GM21723 (cell line): Measurements from ENCODE around the gene TSPAN14.
"Not testable (repeated sequence)": the region's sequence is repeated elsewhere in the genome, so short reads cannot be mapped to it uniquely, and the experiment has no call there.

Source experiments
- ATAC-seq: cut with Tn5 transposase; IDR thresholded peaks from one replicate; pipeline ENCODE4 v1.9.1; 2021; ENCODE audit warnings: mild to moderate bottlenecking, moderate library complexity; ENCODE audit not compliant: unreplicated experiment

TSPAN14 gene

GRCh38 chr10:80453842-80454512 is at the start of gene TSPAN14:
TSS of gene TSPAN14 (plus strand) at chr10:80454310. CDS start at chr10:80489234, 34,924 bp downstream.
- ATAC-seq = peak; percentile 65

DNA sequence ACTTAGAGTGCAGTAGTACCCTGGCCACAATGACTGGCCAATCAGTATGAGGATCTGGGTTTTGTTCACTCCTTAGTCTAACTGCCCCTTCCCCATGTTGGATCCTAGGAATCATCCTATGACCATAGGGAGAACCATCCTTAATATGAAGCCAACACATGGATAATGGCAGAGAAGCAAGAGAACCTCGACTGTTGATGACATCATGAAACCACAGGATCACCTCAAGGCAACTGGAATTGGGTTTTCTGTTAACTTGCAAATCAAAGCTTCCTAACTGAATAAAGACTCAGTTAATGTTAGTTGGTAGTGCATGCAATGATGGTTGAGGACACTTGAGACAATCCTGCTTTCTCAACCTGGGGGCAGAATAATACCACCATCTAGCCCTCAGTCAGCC is 49.1 kb upstream of the TSPAN14 start:
- ATAC-seq = no peak

- no peak for ATAC-seq
These were observed 48.5 kb upstream of the TSPAN14 start for GRCh38 chr10:80405626-80406025.

- no peak for ATAC-seq
These were observed 47.9 kb upstream of the TSPAN14 start for GRCh38 chr10:80406204-80406603.

DNA sequence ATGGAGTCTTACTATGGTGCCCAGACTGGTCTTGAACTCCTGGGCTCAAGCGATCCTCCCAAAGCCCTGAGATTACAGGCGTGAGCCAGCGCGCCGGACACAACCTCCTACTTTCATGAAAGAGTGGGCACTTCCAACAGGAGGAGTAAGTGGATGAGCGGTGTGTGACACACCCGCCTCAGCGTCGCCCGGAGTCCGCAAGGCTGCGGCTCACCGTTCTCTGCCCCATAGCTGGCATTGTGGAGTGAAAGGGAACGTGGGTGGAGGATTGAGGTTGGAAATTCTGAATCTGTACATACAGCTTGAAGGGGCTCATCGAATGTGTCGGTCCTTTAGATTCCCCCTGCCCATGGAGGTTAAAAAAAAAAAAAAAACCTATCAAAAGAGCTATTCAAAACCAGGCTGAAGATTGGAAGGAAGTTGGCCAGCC is 46.3 kb upstream of the TSPAN14 start:
- ATAC-seq = peak; percentile 29

DNA sequence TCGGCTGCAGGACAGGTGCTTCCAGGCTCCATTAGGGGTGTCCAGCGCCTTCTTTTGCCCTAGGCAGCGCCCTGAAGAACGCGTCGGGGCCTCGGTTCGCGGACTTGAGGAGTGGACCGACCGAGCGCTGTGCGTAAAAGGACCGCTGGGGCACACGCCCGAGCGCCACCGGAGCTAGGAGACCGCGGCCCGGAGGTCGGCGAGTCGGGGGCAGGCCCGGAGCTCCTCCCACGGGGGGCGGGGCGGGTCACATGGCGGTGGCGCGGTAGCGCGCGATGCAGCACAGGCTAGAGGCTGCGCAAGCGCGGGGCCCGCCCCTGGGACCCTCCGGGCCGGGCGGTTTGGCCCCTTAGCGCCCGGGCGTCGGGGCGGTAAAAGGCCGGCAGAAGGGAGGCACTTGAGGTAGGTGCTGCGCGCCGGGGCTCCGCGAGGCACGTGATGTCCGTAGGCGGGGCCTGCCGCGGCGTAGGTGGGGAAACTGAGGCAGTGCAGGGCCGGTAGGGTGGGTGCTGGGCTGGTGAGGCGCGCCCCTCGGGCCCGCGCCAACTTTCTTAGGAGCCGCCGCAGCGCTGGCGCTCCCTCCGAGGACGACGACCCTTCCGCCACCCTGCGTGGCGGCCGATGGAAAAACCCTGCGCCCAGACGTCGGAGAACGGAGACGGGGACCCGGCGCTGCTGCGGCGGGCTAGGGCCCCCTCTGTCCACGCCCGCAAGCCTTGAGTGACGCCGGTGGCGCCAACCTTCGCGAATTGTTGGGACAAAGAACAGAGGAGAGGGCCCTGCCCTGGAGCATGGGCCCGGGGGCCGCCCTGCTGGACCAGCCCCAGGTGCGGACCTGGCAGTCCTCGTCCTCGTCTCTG is 45.6 kb upstream of the TSPAN14 start, which contains the start of gene PRXL2A:
Gene PRXL2A (plus strand): TSS at position 310 of the 860 bp plus-strand sequence. CDS start 11,917 bp downstream, outside the sequence.
- peak; percentile 97 for ATAC-seq

GRCh38 chr10:80409121-80409520 is 45.0 kb upstream of the TSPAN14 start:
- ATAC-seq = no peak

DNA sequence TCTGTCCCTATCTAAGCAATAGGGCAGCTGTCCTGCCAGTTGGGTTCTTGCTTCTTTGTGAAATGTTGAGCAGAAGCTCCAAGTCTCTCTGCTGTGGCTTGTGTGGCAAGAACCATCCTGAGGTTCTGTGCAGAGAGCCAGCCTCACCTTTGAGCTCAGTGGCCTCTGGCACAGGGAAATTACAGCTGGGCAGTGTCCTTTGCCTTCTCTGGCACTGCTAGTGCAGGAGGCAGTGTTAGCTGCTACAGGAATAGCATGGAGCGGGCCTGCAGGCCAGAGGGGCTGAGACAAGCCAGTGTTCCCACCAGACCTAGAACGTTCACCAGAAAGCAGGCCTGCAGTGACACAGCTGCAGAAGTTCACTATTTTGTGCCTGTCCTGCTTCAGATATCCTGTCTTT is 44.0 kb upstream of the TSPAN14 start:
- no peak for ATAC-seq

DNA sequence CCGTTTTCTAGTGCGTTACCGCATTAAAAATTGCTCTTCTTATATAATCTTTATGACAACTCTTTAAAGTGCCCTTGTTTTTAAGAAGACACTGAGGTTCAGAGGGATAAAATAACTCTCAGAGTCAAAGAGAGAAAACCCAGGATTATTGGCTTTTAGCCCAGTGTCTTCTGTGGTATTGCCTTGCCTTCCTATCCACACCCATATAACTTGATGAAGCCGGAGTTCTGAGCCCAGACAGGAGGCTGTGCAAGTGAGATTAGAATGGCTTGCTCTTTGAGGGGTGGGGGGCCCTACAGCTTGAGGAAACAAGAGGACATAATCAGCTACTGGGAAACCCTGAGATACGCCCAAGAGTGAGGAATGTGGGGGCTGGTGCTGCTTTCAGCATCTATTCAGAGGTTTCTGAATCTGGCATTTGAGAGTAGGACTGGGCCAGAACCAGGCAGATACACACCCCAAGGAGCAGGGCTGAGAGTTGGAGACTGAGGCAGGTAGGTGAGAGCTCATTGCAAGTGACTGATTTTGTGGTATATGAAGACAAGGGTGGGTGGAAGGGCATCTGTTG is 43.4 kb upstream of the TSPAN14 start:
- ATAC-seq = no peak

DNA sequence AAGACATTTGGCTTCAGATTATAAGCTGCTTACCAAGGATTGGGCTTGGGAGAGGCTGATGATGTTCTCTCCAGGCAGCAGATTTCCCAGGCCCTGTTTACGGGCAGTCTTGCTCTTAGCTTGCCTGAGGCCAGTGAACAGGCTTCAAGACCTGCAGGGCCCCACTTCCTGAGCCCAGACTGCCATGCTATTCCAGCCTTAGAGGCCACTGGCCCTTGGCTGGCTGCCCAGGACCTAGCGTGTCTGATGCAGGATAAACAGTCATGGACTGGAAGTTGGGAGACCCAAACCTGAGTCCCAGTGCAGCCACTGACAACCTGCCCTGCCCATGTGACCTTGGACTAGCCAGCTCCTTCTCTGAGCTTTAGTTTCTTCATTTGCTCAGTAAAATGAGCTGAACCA is 42.8 kb upstream of the TSPAN14 start:
- no peak for ATAC-seq

GRCh38 chr10:80411681-80412220 is 42.4 kb upstream of the TSPAN14 start:
- no peak for ATAC-seq

- ATAC-seq = no peak
These were observed 41.6 kb upstream of the TSPAN14 start for GRCh38 chr10:80412486-80412885.

GRCh38 chr10:80413271-80413996 is 40.7 kb upstream of the TSPAN14 start:
- ATAC-seq = no peak

DNA sequence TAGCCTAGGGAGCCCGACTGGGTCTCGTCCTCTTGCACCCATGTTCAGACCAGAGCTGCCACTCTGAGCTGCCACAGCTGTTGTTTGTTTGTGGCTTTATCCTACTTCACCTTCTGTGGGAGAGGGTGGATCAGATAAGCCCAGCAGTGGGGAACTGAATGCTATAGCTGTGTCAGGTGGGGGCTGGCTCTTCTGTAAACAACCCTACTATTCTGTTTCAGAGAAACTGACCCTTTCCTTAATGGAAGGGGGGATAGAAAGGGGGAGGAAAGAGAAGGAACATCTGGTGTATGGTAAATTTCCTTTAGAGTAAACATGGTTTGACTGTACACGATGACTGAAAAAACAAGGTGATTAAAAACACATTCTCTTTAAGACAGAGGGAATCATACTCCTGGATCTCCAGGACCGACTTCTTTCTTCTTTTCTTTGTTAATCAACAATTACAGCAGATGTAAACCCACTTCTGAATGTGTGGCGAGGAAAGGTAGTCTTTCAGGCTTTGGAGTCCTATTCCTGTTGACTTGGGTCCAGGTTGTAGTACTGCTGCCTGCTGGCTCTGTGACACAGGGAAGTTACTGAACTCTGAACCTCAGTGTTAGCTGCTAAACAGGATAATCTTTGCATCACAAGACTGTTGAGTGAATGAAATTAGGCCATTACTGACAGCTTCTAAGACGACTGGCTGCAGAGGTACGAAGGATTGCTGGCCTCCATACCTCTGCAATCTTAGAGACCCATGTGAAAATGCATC is 39.8 kb upstream of the TSPAN14 start:
- ATAC-seq = no peak

DNA sequence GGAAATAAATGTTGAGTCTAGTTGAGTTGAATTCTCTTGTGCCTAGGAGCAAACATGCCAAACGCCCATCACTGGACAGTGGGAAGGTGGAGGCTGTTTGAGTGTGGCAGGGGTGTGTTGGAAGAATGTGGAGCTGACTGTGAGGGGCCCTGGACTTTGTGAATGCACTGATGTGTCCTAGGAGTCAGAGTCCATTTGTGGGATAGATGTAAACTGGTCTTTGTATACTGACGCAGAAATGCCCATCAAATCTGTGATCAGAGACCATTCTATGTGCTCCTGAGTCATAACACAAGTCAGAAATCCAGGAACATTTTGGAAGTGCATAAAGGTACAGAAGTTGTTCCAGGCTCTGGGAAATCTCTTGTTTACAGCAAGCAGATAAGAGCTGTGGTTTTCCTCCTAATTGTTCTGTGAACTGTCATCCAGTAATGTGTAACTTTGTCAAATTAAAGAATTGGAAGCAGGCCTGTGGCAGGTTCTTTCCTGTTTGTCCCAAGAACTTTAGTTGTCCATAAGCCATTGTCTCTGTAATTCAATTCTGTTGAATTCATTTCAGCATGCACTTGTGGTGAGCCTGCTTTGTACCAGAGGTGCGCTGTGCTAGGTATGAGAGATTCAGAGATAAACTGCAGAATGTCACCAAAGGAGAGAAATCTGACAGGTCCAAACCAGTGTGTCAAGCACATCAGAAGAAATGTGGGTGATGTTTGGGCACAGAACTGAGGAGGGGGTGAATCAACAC is 38.2 kb upstream of the TSPAN14 start:
- no peak for ATAC-seq

DNA sequence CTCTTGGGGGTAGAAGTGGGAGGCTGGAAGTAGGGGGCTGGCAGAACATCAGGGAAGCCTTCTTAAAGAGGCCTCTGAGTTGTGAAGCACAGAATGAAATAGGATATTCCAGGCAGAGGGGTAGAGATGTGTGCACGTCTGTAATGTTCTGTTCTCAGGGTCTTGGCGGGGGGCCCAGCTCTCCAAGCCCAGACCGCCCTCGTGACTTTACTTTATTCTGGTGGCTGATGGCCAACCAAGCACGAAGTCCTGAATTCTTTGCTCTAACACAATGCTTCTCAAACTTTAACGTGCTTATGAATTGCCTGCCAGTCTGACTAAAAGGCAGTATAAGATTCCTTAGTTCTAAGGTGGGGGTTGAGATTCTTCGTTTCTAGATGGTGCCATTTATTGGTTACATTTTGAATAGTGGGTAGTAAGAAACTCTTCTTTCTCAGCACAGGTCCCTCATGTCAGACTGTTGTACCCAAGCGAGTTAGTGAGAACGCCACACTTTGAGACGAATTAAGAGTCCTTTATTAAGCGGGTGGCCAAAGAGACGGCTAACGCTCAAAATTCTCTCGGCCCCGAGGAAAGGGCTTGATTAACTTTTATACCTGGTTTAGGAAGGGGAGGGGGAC is 37.5 kb upstream of the TSPAN14 start:
- no peak for ATAC-seq

DNA sequence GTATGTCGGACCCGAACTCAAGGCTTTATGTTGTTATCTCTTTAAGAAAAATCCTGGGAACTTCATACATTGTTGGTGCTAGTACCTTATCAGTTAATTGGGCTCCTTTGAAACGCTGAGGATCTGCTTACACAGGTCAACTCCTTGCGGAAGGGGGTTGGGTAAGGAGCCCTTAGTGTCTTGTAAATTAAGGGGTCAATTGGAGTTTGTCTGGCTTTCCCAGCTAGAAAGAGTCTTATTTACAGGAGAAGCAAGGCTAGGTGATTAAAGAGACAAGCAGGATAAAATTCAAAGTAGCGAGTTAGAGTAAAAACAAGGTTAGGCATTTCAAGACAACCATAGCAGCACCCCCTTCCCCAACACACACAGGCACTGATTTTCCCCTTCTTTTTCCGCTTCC is 36.9 kb upstream of the TSPAN14 start:
- ATAC-seq = not testable (repeated sequence)

- peak; percentile 17 for ATAC-seq
These were observed 32.9 kb upstream of the TSPAN14 start for GRCh38 chr10:80421050-80421706.
